ENCODE data around the gene NAV1.

GRCh38 chr1:201542309-201543035 lies 3.5 kb downstream of the NAV1 start:
- no peak for TF ChIP-seq POLR2A (IDR thresholded peaks at IDR 0.05)
- no peak for TF ChIP-seq CTCF (IDR thresholded peaks at IDR 0.05)
- no peak for TF ChIP-seq EP300 (IDR thresholded peaks at IDR 0.05)
